ENCODE results near the gene WWC2. TPM values are rescaled to one million over a fixed set of nuclear protein-coding genes. Genes with fewer than 3 reads are reported as not detected.

The WWC2 gene
- total RNA-seq, 1 experiment from 2014 or later: 39.1 TPM

DNA sequence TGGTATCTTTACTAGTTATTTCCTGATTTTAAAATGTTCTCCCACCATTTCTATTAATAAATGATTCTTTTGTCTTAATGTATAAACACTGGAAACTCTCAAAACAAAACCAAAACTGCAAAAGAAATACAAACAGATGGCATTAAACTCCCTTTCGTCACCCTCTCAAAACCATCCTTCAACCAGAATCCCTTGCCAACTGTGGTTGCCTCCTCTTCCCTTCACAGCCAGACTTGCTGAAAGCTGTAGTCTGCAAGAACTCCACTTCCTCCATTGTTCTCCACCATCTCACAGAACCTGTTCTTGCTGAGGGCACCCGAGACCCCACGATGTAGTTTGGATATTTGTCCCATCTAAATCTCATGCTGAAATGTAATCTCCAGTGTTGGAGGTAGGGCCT, 96.5 kb downstream of the WWC2 start:
- Histone ChIP-seq H3K36me3 (ENCODE audit: control insufficient read depth in 1 of 2, insufficient read depth in 2 of 2, low read length in 2 of 2) (no peaks in the 10 kb centered on the region), H3K9me2 (ENCODE audit: insufficient read depth) (no peaks in the 10 kb centered on the region), H3K9me3 (ENCODE audit: control insufficient read depth in 1 of 2, insufficient read depth in 1 of 2, low read depth in 1 of 2, low read length in 2 of 2) (no peaks in the 10 kb centered on the region), H2AFZ (ENCODE audit: low read depth, low read length, poor library complexity, severe bottlenecking) (no peak overlapping the region), H3K4me3 (replicated peaks in 1 of 2; ENCODE audit: low read depth in 1 of 2, low read length in 2 of 2) (no peak overlapping the region), H3K27ac (ENCODE audit: low read depth, low read length) (no peak overlapping the region), H3K79me2 (ENCODE audit: insufficient read depth, low read length) (peaks cover 36% of the 10 kb centered on the region), H3K27me3 (ENCODE audit: insufficient read depth, low read length) (no peaks in the 10 kb centered on the region), H3K4me1 (ENCODE audit: control insufficient read depth in 1 of 2, insufficient read depth in 2 of 2, low read length in 2 of 2) (peaks cover 10 to 19% of the 10 kb centered on the region in 2 experiments), H3K9ac (ENCODE audit: low read length) (no peak overlapping the region), H4K20me1 (ENCODE audit: insufficient read depth) (no peaks in the 10 kb centered on the region), H3K4me2 (ENCODE audit: low read length) (no peak overlapping the region)
- CTCF ChIA-PET: no interaction called here
- ATAC-seq: no peak
- TF ChIP-seq SRF (IDR thresholded peaks at IDR 0.05; ENCODE audit: low read depth) (no peak), CBX3 (IDR thresholded peaks at IDR 0.05; ENCODE audit: low read depth) (no peak)
- POLR2A ChIA-PET: no interaction called here
- intact Hi-C loops (cut with micrococcal nuclease): no loop called here
- RAD21 ChIA-PET (ENCODE audit: low non-redundant PET in 1 of 2, low total read pairs in 2 of 2, uncharacterized antibody in 2 of 2, unreplicated experiment in 2 of 2): no interaction called here
- no peak for DNase-seq (ENCODE audit: low read depth, low spot score)
- no TSS peak for BruUV-seq (replicated peaks)

- Histone ChIP-seq H3K27ac (ENCODE audit: low read depth, low read length) (no peak overlapping the region), H3K36me3 (ENCODE audit: control insufficient read depth in 1 of 2, insufficient read depth in 2 of 2, low read length in 2 of 2) (no peaks in the 10 kb centered on the region), H2AFZ (ENCODE audit: low read depth, low read length, poor library complexity, severe bottlenecking) (no peak overlapping the region), H3K9me2 (ENCODE audit: insufficient read depth) (no peaks in the 10 kb centered on the region), H4K20me1 (ENCODE audit: insufficient read depth) (no peaks in the 10 kb centered on the region), H3K4me3 (replicated peaks in 1 of 2; ENCODE audit: low read depth in 1 of 2, low read length in 2 of 2) (no peak overlapping the region), H3K9me3 (ENCODE audit: control insufficient read depth in 1 of 2, insufficient read depth in 1 of 2, low read depth in 1 of 2, low read length in 2 of 2) (no peaks in the 10 kb centered on the region), H3K79me2 (ENCODE audit: insufficient read depth, low read length) (peaks cover 33% of the 10 kb centered on the region), H3K4me2 (ENCODE audit: low read length) (no peak overlapping the region), H3K4me1 (ENCODE audit: control insufficient read depth in 1 of 2, insufficient read depth in 2 of 2, low read length in 2 of 2) (peaks cover 12 to 21% of the 10 kb centered on the region in 2 experiments), H3K9ac (ENCODE audit: low read length) (no peak overlapping the region), H3K27me3 (ENCODE audit: insufficient read depth, low read length) (no peaks in the 10 kb centered on the region)
- CTCF ChIA-PET: no interaction called here
- intact Hi-C loops (cut with micrococcal nuclease): no loop called here
- ATAC-seq: no peak
- BruUV-seq (replicated peaks): no TSS peak
- TF ChIP-seq SRF (IDR thresholded peaks at IDR 0.05; ENCODE audit: low read depth): no peak
- TF ChIP-seq RAD21 (IDR thresholded peaks at IDR 0.05; ENCODE audit: low read depth): no peak
- no peak for TF ChIP-seq SP1 (IDR thresholded peaks at IDR 0.05; ENCODE audit: low read depth)
- TF ChIP-seq CEBPB (IDR thresholded peaks at IDR 0.05; ENCODE audit: low read depth): no peak
- TF ChIP-seq TCF7L2 (IDR thresholded peaks at IDR 0.05; ENCODE audit: borderline replicate concordance, extremely low read depth, insufficient read depth, insufficient read length): no peak
- no peak for TF ChIP-seq EGR1 (IDR thresholded peaks at IDR 0.05; ENCODE audit: low read depth)
- no peak for TF ChIP-seq ZFX (IDR thresholded peaks at IDR 0.05)
- TF ChIP-seq SIN3A (IDR thresholded peaks at IDR 0.05; ENCODE audit: low read depth): no peak
- TF ChIP-seq, protein P1, sequence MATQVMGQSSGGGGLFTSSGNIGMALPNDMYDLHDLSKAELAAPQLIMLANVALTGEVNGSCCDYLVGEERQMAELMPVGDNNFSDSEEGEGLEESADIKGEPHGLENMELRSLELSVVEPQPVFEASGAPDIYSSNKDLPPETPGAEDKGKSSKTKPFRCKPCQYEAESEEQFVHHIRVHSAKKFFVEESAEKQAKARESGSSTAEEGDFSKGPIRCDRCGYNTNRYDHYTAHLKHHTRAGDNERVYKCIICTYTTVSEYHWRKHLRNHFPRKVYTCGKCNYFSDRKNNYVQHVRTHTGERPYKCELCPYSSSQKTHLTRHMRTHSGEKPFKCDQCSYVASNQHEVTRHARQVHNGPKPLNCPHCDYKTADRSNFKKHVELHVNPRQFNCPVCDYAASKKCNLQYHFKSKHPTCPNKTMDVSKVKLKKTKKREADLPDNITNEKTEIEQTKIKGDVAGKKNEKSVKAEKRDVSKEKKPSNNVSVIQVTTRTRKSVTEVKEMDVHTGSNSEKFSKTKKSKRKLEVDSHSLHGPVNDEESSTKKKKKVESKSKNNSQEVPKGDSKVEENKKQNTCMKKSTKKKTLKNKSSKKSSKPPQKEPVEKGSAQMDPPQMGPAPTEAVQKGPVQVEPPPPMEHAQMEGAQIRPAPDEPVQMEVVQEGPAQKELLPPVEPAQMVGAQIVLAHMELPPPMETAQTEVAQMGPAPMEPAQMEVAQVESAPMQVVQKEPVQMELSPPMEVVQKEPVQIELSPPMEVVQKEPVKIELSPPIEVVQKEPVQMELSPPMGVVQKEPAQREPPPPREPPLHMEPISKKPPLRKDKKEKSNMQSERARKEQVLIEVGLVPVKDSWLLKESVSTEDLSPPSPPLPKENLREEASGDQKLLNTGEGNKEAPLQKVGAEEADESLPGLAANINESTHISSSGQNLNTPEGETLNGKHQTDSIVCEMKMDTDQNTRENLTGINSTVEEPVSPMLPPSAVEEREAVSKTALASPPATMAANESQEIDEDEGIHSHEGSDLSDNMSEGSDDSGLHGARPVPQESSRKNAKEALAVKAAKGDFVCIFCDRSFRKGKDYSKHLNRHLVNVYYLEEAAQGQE (IDR thresholded peaks at IDR 0.05; ENCODE audit: low read depth): no peak
- RAD21 ChIA-PET (ENCODE audit: low non-redundant PET in 1 of 2, low total read pairs in 2 of 2, uncharacterized antibody in 2 of 2, unreplicated experiment in 2 of 2): no interaction called here
- POLR2A ChIA-PET: no interaction called here
- DNase-seq (ENCODE audit: low read depth, low spot score): no peak
Measured at GRCh38 chr4:183197140-183197539, 98.1 kb downstream of the WWC2 start.
